22Rv1 (cell line): ENCODE measurements around the gene MUSK.

Experiments
- CTCF ChIP-seq: fragments of 450-650 bp; IDR thresholded peaks from 2 replicates; pipeline ENCODE4 v1.5.1; 2017; ENCODE audit warnings: mild to moderate bottlenecking
- ZFX ChIP-seq: fragments of 450-650 bp; IDR thresholded peaks from 2 replicates; pipeline ENCODE4 v1.6.1; 2017; ENCODE audit warnings: antibody characterized with exemption, borderline replicate concordance

- TF ChIP-seq CTCF (no peak), ZFX (no peak)
Observed at GRCh38 chr9:110622368-110622767, 46.2 kb upstream of the MUSK start.
